Stimulated activated CD8-positive, alpha-beta memory T cell treated with anti-CD3 and anti-CD28 coated beads, Interleukin-12 subunit alpha, Interleukin-12 subunit beta, amount 100 ng/mL, for 4 hours (primary cell): ENCODE data around the gene ATP6V0A4.
"Not testable (repeated sequence)": the region's sequence is repeated elsewhere in the genome, so short reads cannot be mapped to it uniquely, and the experiment has no call there.

Experiments
- DNase-seq: peaks from one replicate; pipeline ENCODE4 v3.0.0-alpha.2; 2020; ENCODE audit warnings: low read depth

The ATP6V0A4 gene

GRCh38 chr7:138700857-138701536, 97.0 kb downstream of the ATP6V0A4 start, which contains the start of gene SVOPL:
TSS of gene SVOPL (minus strand) at chr7:138701362. CDS start at chr7:138679045, 22,317 bp downstream.
- DNase-seq: no peak

GRCh38 chr7:138699661-138700060, 98.3 kb downstream of the ATP6V0A4 start:
- DNase-seq: no peak

GRCh38 chr7:138698281-138698680, 99.7 kb downstream of the ATP6V0A4 start:
- DNase-seq: no peak

GRCh38 chr7:138697535-138698182, 100.3 kb downstream of the ATP6V0A4 start:
- no peak for DNase-seq

- DNase-seq: not testable (repeated sequence)
Measured at GRCh38 chr7:138695776-138696175, 102.2 kb downstream of the ATP6V0A4 start.

GRCh38 chr7:138695106-138695505, 102.9 kb downstream of the ATP6V0A4 start:
- no peak for DNase-seq

- DNase-seq: no peak
Measured at GRCh38 chr7:138691178-138691577, 106.8 kb downstream of the ATP6V0A4 start.

GRCh38 chr7:138690495-138690894, 107.5 kb downstream of the ATP6V0A4 start:
- DNase-seq: no peak

- not testable (repeated sequence) for DNase-seq
Measured at GRCh38 chr7:138688037-138688436, 110.0 kb downstream of the ATP6V0A4 start.

- no peak for DNase-seq
Measured at GRCh38 chr7:138684340-138684739, 113.7 kb downstream of the ATP6V0A4 start.

- DNase-seq: no peak
Measured at GRCh38 chr7:138679793-138680192, 118.2 kb downstream of the ATP6V0A4 start.

- no peak for DNase-seq
Measured at GRCh38 chr7:138670594-138670993, 127.4 kb downstream of the ATP6V0A4 start.

GRCh38 chr7:138669364-138669763, 128.6 kb downstream of the ATP6V0A4 start:
- DNase-seq: no peak

GRCh38 chr7:138668946-138669345, 129.1 kb downstream of the ATP6V0A4 start:
- DNase-seq: no peak

- no peak for DNase-seq
Measured at GRCh38 chr7:138668229-138668596, 129.8 kb downstream of the ATP6V0A4 start.

GRCh38 chr7:138667535-138668228, 130.3 kb downstream of the ATP6V0A4 start:
- no peak for DNase-seq

- no peak for DNase-seq
Measured at GRCh38 chr7:138666385-138666784, 131.6 kb downstream of the ATP6V0A4 start.

- DNase-seq: no peak
Measured at GRCh38 chr7:138665669-138666140, 132.3 kb downstream of the ATP6V0A4 start.

- DNase-seq: no peak
Measured at GRCh38 chr7:138665249-138665648, 132.7 kb downstream of the ATP6V0A4 start.

GRCh38 chr7:138663725-138664710, 134.0 kb downstream of the ATP6V0A4 start:
- no peak for DNase-seq

- DNase-seq: no peak
Measured at GRCh38 chr7:138662991-138663320, 135.0 kb downstream of the ATP6V0A4 start.
